Measurements from ENCODE around the gene RRN3.
"Not testable (repeated sequence)": the region's sequence is repeated elsewhere in the genome, so short reads cannot be mapped to it uniquely, and the experiment has no call there.

The RRN3 gene

DNA sequence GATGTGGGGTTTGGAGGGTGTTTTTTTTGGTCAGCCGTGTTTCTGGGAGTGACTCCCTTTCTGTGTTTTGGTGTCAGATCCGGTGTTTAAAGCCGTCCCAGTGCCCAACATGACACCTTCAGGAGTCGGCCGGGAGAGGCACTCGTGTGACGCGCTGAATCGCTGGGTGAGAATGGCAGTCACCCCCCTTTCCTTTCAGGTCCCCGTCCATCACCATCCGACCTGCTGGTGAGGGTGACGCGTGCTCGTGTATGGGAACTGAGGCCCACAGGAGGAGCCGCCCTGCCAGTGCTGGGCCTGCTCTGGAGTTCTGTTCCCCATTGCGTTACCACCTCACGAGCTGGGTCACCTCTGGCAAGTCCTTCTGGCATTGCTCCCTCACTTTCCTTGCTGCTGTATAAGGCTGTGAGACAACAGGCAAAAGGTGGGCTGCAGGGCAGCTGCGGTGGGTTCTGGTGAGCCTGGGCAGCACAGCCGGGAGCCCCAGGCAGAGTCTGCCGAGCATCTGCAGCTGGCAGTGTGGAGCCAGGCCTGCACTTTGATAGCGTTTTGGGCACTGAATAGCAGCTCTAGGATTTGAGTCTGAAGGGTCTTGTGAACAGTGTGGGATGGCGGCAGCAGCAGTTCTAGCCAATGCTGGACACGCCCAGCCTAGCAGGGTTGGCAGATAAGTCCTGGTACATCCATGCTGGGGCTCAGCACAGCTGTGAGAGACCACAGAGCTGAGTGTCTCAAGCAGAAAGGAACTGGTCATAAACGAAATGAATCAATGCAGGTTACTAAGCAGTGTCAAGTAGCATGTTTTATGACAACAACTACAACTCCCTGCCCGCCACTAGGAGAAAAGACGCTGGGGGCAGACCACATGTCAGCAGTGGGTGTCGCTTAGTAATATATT, 65.0 kb downstream of the RRN3 start:
- DNase-seq (ENCODE audit: low read depth) = not testable (repeated sequence)

DNA sequence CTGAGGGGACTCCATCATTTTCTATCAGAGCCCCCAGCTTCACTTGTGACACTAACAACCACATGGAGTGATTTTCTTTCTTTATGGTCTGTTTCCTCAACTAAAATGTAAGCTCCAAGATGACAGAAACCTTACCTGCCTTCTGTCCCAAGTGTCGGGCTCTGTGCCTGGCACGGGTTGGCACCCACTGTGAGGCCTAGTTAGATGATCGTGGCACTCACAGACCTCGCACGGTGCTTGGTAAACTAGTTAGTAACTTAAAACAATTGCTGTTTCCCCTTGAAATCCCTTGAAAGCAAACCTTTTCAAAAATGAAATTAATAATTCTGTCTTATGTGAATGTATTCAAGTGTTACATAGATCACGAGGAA, 65.7 kb downstream of the RRN3 start:
- not testable (repeated sequence) for DNase-seq (ENCODE audit: low read depth)

DNA sequence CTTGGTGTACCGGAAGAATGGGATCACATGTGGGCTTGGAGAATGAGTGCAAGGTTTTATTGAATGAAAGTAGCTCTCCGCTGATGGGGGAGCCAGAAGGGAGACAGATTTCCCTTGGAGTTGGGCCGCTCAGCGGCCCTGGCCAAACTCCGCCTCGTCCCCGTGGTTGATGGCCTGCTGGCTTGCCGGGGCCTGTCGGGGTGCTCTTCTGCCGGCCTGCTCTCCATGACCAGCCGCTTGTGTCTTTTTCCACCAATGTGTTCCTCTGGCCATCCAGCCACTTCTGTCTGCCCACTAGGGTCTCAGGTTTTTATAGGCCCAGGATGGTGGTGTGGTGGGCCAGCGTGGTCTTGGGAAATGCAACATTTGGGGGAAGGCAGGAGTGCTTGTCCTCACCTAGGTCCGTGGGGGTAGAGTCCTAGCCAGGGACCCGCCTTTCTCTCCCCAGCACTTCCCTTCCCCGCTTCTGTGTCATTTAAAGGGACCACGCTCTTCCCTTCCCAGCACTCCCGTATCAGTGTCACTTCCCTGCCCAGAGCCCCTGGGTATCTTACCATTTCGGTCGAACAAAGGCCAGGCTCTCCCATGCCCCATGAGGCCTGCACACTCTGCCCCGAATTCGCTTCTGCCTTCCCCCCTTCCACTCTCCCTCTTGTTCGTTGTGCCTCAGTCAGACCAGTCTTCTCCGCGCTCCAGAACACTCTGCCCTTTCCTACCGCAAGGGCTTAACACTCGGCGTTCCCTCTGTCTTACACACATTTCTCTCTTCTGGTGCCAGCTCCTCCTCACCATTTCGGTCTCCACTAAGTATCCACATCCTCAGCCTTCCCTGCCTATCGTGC, 66.3 kb downstream of the RRN3 start:
- not testable (repeated sequence) for DNase-seq (ENCODE audit: low read depth)

DNA sequence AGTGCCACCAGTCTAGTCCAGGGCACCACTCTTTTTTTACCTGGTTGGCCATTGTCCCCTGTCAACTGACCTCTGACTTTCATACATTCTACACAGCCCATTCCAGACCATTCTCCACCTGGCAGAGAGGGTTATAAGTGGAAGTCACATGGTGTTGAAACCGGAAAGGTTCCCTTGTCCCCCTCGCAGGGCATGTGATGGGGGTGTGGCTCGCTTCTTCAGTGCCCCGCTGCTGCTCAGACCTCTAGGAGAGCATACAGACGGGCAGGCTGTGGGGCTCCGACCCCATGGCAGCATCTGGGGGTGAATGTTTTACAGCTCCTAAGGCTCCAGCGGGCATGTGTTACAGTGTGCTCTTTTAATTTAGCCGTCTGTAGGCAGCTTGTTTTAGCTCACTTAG, 67.0 kb downstream of the RRN3 start:
- DNase-seq (ENCODE audit: low read depth) = not testable (repeated sequence)

DNA sequence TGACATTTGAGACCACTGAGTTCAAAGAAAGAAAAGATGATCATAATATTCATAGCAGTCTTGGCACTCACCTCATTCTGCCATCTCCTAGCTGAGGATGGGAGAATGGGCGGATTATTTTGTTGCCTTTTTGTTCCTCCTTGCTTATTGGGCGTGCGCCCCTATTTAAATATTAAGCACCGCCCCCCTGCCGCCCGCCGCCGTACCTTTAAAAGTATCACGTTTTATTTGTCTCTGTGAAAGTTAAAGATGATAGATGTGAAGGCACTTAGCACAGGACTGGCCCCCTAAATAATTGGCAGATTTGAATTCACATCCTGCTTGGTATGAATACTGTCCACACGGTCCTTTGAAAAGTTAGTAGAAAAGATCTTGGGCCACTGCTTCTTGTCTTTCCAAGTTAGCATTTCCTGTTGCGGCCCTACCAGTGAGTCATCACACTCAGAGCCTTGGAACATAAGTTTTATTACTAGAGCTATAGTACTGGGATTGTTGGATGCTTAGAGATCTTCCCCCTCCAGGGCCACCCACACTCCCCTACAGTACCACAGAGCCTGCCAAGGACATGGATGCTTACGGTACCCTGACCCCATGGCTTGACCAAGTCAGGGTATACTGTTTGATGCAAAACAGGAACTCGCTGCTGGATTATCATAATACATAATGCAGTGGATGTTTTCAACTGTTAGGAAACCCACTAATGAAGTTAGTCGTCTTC, 68.7 kb downstream of the RRN3 start:
- DNase-seq (ENCODE audit: low read depth) = not testable (repeated sequence)

- DNase-seq (ENCODE audit: low read depth) = not testable (repeated sequence)
These were observed 69.2 kb downstream of the RRN3 start for GRCh38 chr16:15024858-15025199.

DNA sequence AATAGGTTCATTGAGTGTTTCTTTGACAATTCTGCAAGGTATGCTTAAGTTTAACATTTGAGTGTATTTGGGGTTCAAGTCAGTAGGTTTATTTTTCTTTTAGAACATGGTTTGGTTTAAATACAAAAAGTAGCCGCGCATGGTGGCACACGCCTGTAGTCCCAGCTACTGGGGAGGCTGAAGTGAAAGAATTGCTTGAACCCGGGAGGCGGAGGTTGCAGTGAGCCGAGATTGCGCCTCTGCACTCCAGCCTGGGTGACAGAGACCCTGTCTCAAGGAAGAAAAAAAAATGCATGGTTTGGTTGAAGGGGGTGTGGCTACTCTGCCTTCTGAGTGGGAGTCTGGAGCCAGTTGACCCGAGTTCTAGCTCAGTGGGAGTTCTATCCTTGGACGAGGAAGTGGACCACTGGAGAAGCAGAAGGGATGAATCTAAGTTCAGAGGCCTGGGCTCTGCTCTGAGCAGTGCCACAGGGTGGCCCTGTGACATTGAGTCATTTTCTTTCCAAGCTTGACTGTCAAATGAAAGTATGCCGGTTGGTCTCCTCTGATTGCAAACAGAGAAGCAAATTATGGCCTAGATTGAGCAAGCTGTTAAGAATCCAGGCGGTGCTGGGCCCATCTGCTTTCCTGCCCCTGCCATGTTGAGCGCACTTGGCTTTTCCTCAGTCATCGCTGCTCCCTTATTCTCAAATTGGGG, 70.5 kb downstream of the RRN3 start:
- DNase-seq (ENCODE audit: low read depth) = not testable (repeated sequence)

DNA sequence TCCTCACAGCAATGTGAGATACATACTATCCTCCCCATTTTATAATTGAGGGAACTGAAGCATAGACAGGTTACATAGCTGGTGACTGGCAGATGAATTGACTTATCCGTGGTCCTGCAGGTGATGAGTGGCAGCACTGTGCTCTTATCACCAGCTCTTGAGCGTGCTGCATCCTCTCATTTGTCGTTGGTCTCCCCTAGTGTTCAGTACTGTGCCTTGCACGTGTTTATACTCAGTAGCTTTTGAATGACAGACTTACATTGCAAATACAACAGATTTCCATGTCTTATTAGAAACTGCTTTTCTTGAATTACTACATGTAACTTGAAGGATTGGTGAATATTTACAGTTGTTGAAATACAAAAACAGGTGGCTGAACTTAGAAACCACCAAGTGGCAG, 71.9 kb downstream of the RRN3 start:
- peak; percentile 29 for DNase-seq (ENCODE audit: low read depth)

DNA sequence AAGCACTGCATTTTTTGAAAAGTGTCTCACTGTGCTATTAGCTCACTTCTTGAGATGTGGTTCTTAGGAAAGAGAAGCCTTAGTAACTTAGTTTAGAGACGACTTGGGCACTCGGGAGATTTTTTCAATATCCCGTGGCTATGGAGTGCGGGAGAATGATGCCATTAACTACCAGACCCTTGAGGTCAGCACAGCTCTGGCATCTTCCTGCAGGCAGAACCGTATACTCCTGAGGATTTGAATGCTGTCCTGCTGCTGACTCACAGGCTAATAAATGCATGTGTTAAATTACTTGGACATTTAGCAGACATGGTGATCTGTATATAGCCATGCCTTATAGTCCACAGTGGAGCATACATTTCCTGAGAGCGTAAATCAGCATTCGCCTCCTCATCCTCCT, 72.6 kb downstream of the RRN3 start:
- not testable (repeated sequence) for DNase-seq (ENCODE audit: low read depth)

DNA sequence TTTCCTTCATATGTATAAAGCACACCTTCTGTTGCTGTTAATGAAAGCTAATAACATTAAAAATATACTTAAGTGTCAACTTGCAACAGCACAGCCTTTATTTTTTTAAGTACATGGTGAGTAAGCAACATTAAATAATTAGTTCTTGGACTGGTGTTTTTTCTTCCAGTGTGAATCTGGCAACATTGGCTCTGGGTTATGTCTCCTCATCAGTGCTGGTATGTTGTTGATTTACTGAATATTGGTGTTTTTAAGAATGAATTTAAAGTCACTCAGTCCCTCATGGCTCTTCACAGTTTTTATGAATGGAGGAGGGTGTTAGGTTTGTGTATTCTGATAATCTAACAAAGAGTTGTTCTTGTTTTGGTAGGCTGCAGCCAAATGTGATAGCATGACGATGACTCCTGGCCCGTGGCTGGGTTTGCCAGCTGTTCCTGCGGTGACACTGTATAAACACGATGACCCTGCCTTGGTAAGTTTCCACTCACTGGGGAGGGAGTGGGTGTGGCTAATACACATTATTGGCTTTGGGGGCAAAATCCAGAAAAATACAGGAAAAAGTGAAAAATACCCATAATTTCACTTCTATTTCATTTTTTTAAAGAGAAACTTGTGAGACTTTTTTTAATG, 77.0 kb downstream of the RRN3 start:
- not testable (repeated sequence) for DNase-seq (ENCODE audit: low read depth)

- not testable (repeated sequence) for DNase-seq (ENCODE audit: low read depth)
These were observed 77.7 kb downstream of the RRN3 start for GRCh38 chr16:15016354-15016753.

- DNase-seq (ENCODE audit: low read depth) = not testable (repeated sequence)
These were observed 78.4 kb downstream of the RRN3 start for GRCh38 chr16:15015671-15016070.

DNA sequence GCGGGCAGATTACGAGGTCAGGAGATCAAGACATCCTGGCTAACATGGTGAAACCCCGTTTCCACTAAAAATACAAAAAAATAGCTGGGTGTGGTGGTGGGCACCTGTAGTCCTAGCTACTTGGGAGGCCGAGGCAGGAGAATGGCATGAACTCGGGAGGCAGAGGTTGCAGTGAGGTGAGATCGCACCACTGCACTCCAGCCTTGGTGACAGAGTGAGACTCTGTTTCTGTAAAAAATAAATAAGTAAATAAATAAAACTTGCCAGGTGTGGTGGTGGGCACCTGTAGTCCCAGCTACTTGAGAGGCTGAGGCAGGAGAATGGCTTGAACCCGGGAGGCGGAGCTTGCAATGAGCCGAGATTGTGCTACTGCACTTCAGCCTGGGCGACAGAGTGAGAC, 81.1 kb downstream of the RRN3 start:
- not testable (repeated sequence) for DNase-seq (ENCODE audit: low read depth)
